ENCODE results near the gene ZNF512.

GRCh38 chr2:27584597-27584996, 1.8 kb downstream of the ZNF512 start:
- TF ChIP-seq POLR2A (IDR thresholded peaks at IDR 0.05; ENCODE audit: low read length) (no peak), GATA1 (IDR thresholded peaks at IDR 0.05; ENCODE audit: low read depth, low read length) (no peak)

Measured in erythroblast (primary cell).